EL (cell line): ENCODE measurements around the gene ASAP3.

ENCODE experiments used
- DNase-seq: peaks from one replicate; pipeline ENCODE4 v3.0.0-alpha.2; 2016

Gene ASAP3

GRCh38 chr1:23448846-23449245 is 35.1 kb downstream of the ASAP3 start:
- no peak for DNase-seq

GRCh38 chr1:23446661-23447310 is 37.2 kb downstream of the ASAP3 start:
- no peak for DNase-seq

DNA sequence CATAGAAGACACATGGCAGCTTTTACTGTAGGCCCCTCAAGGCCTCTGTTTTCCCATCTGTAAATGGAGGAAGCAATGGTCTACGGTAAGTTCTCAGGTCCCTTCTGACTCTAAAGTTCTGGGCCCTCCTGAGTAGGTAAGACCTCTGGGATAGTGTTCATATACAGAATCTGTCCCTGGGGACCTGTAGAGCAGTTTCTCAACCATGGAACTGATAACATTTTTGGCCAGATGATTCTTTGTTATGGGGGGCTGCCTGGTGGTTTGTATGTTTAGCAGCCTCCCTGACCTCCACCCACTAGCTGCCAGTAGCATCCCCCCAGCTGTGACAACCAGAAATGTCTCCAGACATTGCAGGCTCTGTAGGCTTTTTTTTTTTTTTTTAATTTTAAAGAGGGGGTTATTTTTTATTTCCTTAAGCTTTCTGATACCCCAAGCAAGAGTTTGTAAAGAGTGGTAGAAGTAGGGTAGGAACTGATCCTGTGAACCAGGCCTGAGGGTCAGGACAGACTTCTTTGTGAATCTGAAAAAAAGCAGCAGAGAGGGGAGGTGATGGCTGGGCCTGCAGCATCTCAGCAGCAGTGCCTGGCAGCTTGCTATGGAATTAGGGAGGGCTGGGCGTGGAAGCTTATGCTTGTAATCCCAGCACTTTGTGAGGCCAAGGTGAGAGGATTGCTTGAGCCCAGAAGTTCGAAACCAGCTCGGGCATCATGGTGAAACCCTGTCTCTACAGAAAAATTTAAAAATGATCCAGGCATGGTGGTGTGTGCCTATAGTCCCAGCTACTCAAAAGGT is 39.2 kb downstream of the ASAP3 start:
- no peak for DNase-seq

GRCh38 chr1:23444104-23444533 is 39.9 kb downstream of the ASAP3 start:
- DNase-seq: no peak

DNA sequence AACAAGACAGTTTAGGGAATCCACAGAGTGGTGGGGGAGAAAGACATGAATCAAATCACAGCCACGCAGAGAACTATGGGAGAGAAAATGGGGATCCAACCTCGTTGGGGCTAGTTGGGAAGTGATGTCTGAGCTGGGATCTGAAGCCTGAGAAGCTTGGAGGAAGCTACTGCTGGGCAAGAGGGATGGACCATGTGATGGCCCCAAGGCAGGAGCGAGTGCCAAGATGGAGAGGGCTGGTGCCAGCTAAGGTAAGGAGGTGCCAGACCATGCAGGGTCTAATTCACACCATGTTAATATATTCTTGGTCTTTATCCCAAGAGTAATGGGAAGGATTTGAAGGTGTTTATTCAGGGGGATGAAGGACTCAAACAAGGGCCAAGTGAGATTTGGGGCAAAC is 41.2 kb downstream of the ASAP3 start:
- no peak for DNase-seq

- DNase-seq: no peak
Measured at GRCh38 chr1:23441446-23442148, 42.4 kb downstream of the ASAP3 start.

- no peak for DNase-seq
Measured at GRCh38 chr1:23438545-23438944, 45.4 kb downstream of the ASAP3 start.

DNA sequence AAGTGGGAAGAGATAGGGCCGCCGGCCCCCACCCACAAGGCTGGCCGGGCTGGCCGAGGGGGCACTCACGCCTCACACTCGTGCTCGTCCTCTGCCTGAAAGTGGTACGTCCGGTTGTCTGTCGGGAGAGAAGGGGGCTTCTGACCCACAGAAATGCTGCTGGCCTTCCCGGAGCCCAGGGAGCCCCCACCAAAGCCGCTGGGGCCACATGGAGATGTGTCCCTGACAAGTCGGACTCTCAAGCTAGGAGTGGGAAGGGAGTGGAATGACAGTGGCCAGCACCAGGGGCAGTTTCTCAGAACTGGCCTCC is 46.7 kb downstream of the ASAP3 start:
- no peak for DNase-seq

DNA sequence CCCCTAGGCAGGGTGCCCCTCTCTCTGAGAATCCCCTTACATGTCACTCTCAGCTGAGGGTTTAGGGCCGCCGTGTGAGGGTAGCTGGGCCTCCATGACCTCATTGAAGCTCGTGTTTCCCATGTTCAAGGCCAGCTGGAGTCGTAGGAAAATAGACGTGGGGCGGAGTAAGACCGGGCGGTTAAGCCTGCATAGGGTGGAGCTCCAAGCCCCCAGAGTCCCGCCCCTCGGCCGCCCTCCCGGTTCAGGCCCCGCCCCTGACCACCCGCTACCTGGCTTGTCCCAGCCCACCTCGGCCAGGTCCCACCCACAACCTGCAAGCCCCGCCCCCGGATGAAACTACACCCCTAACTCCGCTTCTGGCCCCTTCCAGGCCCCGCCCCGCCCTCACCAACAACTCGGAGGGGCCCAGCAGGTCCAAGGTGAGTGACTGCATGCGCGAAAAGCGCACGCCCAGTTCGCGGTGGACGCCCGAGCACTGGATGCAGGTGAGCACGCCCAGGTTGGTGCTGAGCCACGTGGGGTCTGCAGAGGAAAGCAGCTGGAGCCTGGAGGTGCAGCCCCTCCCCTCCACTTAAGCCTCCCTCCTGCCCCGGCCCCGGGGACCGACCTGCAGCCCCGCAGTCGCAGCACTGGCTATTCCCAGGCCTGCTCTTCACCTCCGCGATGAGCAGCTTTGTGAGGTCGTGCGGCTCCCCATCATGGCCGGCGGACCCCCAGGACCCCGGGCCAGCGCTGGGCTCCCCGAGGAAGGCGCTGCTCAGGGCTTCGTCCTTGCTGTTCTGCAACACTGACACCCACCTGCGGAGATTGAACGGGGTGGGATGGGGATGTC is 47.2 kb downstream of the ASAP3 start:
- DNase-seq: no peak

- DNase-seq: no peak
Measured at GRCh38 chr1:23434260-23434775, 49.7 kb downstream of the ASAP3 start.

DNA sequence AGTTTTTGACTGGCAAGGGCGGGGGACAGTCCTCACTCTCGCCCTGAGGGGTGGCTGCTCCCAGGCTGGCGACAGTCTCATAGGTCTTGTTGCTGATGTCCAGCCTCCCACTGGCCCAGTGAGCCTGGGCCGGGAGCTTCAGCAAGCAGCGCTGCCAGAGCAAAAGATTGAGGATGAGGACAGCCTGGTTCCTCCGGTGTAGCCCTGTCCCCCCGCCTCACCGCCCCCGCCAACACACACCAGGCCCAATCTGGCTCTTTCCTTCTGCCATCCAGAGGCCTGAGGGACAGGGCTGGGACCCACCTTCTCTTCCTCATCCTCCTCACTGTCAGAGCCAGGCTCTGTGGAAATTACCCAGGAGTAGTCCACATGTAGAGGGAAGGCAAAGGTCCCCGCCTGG is 50.9 kb downstream of the ASAP3 start:
- DNase-seq: no peak

- no peak for DNase-seq
Measured at GRCh38 chr1:23431431-23431830, 52.5 kb downstream of the ASAP3 start.

GRCh38 chr1:23430803-23431202 is 53.2 kb downstream of the ASAP3 start:
- no peak for DNase-seq

DNA sequence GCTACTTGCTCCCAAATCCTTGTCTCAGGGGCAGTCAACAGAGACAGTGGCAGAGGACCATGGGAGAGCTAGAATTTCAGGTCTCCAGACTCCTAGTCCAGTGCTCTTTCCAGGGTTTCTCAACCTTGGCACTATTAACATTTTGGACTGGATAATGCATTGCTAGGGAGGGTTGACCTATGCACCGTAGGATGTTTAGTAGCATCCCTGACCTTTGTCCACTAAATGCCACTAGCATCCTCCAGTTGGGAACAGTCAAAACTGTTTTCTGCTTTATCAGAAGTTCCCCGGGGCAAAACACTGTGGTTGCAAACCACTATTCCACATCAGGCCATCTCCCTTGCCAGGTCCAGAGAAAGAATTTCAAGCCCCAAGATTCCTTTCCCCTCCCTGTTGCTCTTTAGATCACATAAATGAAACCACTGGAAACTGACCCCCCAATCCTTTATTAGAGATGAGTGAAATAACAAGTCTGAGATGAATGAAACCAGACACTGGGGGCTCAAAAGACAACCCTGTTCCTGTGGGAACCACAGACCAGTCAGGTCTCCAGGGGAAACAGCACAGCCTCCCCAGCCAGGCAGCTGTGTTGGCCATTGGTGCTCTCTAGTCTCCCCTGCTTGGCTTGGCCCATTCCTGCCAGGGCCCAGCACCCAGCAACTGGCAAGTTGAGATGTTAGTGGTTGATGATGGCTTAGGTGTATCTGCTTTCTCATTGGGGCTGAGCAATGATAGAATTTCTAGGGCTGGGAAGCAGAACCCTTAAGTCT is 55.7 kb downstream of the ASAP3 start:
- DNase-seq: no peak

DNA sequence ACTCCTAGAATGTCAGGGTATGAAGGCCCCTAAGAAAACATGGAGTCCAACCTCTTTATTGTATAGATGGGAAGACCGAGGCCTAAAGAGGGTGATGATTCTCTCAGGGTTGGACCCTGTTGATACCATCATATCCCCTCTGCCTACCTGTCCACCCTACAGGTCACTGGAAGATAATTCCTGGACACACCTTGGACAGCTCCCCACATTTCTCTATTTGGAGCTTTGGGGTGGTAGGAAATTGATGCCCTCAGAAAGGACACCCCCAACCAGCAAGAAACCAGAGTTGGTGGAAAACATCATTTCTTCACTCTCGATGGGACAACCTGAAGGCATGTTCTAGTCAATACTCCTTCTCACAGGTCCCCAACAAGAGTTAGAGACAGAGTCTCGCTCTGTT is 56.4 kb downstream of the ASAP3 start:
- DNase-seq: no peak

- DNase-seq: no peak
Measured at GRCh38 chr1:23426828-23427227, 57.2 kb downstream of the ASAP3 start.

GRCh38 chr1:23425193-23425494 is 58.8 kb downstream of the ASAP3 start:
- no peak for DNase-seq

- peak; percentile 37 for DNase-seq
Measured at GRCh38 chr1:23424293-23425192, 59.4 kb downstream of the ASAP3 start, which contains the start of gene TCEA3. TSS of gene TCEA3 (minus strand) at chr1:23424748. CDS start at chr1:23424633, 115 bp downstream.

GRCh38 chr1:23423415-23424292 is 60.3 kb downstream of the ASAP3 start:
- DNase-seq: no peak

DNA sequence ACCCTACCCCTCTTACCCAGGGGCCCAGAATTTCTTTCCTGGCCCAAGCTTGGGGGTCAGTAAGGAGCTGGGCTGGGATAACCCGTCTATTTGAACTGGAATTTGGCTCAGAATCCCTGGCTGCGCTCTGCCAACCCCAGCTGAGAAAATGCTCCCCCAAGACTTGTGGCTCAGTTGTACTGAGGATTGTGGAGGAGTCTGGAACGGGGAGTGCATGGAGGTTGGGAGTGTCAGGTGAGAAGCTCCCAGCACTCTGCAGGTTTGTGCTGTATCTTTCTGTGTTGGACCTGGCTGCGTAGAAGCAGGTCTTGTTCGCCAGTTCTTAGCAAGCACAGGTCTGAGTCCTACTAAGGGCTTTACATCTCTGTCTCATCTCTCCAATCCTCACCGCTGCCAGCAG is 61.0 kb downstream of the ASAP3 start:
- DNase-seq: peak; percentile 11
